ENCODE results near the gene NEB. TPM values are rescaled to one million over a fixed set of nuclear protein-coding genes. Genes with fewer than 3 reads are reported as not detected.
"Not testable (repeated sequence)": the region's sequence is repeated elsewhere in the genome, so short reads cannot be mapped to it uniquely, and the experiment has no call there.

Gene NEB
- total RNA-seq, 4 donors from 2014 or later = 0.60 to 7.0 (median 1.4) TPM

GRCh38 chr2:151757861-151758260 is 23.6 kb upstream of the NEB start:
- Histone ChIP-seq H3K9me3 (no peaks in the 10 kb centered on the region), H3K27me3 (no peaks in the 10 kb centered on the region)
- in situ Hi-C loops (cut with MboI; ENCODE audit: low pct_ligation_motif_present in 1 of 4, low pct_unique_long_range_greater_than_20kb in 1 of 4, low sequenced_read_pairs in 3 of 4) = no loop called here

GRCh38 chr2:151756820-151757219 is 22.5 kb upstream of the NEB start:
- H3K9me3 ChIP-seq = no peaks in the 10 kb centered on the region
- H3K36me3 ChIP-seq = no peaks in the 10 kb centered on the region
- no peak overlapping the region for H3K4me3 ChIP-seq
- H3K27me3 ChIP-seq = no peaks in the 10 kb centered on the region
- no peak overlapping the region for H3K27ac ChIP-seq
- intact Hi-C loops (cut with DNase I; ENCODE audit: low total_unique reads) (no loop called here), in situ Hi-C loops (cut with MboI; ENCODE audit: low pct_ligation_motif_present in 1 of 4, low pct_unique_long_range_greater_than_20kb in 1 of 4, low sequenced_read_pairs in 3 of 4) (no loop called here)
- no peak for TF ChIP-seq CTCF (IDR thresholded peaks at IDR 0.05)
- TF ChIP-seq POLR2A (IDR thresholded peaks at IDR 0.05) = no peak
- no peak for TF ChIP-seq EP300 (IDR thresholded peaks at IDR 0.05; ENCODE audit: low read depth)
- TF ChIP-seq POLR2AphosphoS5 (IDR thresholded peaks at IDR 0.05) = no peak
- WGBS, 2 donors (ENCODE audit: low coverage in 1 of 2) = 94% methylated on average over 2 of the region's 2 CpGs; no CpG with 5 or more reads in 1 of the 2 donors
- DNase-seq = no peak
- H3K4me1 ChIP-seq = no peaks in the 10 kb centered on the region

More at GRCh38 chr2:151757861-151758260, 23.6 kb upstream of the NEB start:
- TF ChIP-seq EP300 (IDR thresholded peaks at IDR 0.05; ENCODE audit: low read depth) (no peak), POLR2AphosphoS5 (IDR thresholded peaks at IDR 0.05) (no peak), CTCF (IDR thresholded peaks at IDR 0.05) (no peak), POLR2A (IDR thresholded peaks at IDR 0.05) (no peak)
- WGBS, 2 donors (ENCODE audit: low coverage in 1 of 2) = 25% methylated on average over 1 of the region's 1 CpG
- intact Hi-C loops (cut with DNase I; ENCODE audit: low total_unique reads) = no loop called here
- Histone ChIP-seq H3K27ac (no peak overlapping the region), H3K4me1 (no peaks in the 10 kb centered on the region), H3K36me3 (no peaks in the 10 kb centered on the region), H3K4me3 (no peak overlapping the region)
- DNase-seq = no peak

- Histone ChIP-seq H3K9me3 (no peaks in the 10 kb centered on the region), H3K27me3 (no peaks in the 10 kb centered on the region), H3K27ac (no peak overlapping the region), H3K4me1 (no peaks in the 10 kb centered on the region), H3K4me3 (no peak overlapping the region), H3K36me3 (no peaks in the 10 kb centered on the region)
- WGBS, 2 donors (ENCODE audit: low coverage in 1 of 2) = 94 to 100% methylated on average over 1 of the region's 1 CpG
- in situ Hi-C loops (cut with MboI; ENCODE audit: low pct_ligation_motif_present in 1 of 4, low pct_unique_long_range_greater_than_20kb in 1 of 4, low sequenced_read_pairs in 3 of 4) = no loop called here
- intact Hi-C loops (cut with DNase I; ENCODE audit: low total_unique reads) = no loop called here
- TF ChIP-seq EP300 (IDR thresholded peaks at IDR 0.05; ENCODE audit: low read depth) (no peak), CTCF (IDR thresholded peaks at IDR 0.05) (no peak), POLR2AphosphoS5 (IDR thresholded peaks at IDR 0.05) (no peak), POLR2A (IDR thresholded peaks at IDR 0.05) (no peak)
- DNase-seq = no peak
Observed at GRCh38 chr2:151754253-151754897, 20.1 kb upstream of the NEB start.

- intact Hi-C loops (cut with DNase I; ENCODE audit: low total_unique reads) = no loop called here
- Histone ChIP-seq H3K36me3 (no peaks in the 10 kb centered on the region), H3K27ac (no peak overlapping the region), H3K27me3 (no peaks in the 10 kb centered on the region), H3K4me1 (no peaks in the 10 kb centered on the region), H3K9me3 (no peaks in the 10 kb centered on the region), H3K4me3 (no peak overlapping the region)
- TF ChIP-seq POLR2AphosphoS5 (IDR thresholded peaks at IDR 0.05) = no peak
- TF ChIP-seq EP300 (IDR thresholded peaks at IDR 0.05; ENCODE audit: low read depth) = no peak
- TF ChIP-seq POLR2A (IDR thresholded peaks at IDR 0.05) = no peak
- no peak for TF ChIP-seq CTCF (IDR thresholded peaks at IDR 0.05)
- DNase-seq = no peak
- in situ Hi-C loops (cut with MboI; ENCODE audit: low pct_ligation_motif_present in 1 of 4, low pct_unique_long_range_greater_than_20kb in 1 of 4, low sequenced_read_pairs in 3 of 4) = no loop called here
Observed at GRCh38 chr2:151753540-151753939, 19.3 kb upstream of the NEB start.

- in situ Hi-C loops (cut with MboI; ENCODE audit: low pct_ligation_motif_present in 1 of 4, low pct_unique_long_range_greater_than_20kb in 1 of 4, low sequenced_read_pairs in 3 of 4); H3K4me1 ChIP-seq; H3K27me3 ChIP-seq; intact Hi-C loops (cut with DNase I; ENCODE audit: low total_unique reads); H3K27ac ChIP-seq; H3K36me3 ChIP-seq; H3K9me3 ChIP-seq; DNase-seq; H3K4me3 ChIP-seq: not testable (repeated sequence)
- 85 to 95% methylated on average over 2 of the region's 3 CpGs for WGBS, 2 donors (ENCODE audit: low coverage in 1 of 2)
Observed at GRCh38 chr2:151745261-151745660, 11.0 kb upstream of the NEB start.

Data from transverse colon (tissue), 4 donors.